Spleen (tissue), 7 donors: ENCODE data around the gene SH3RF1.

ENCODE experiments used
- POLR2A ChIP-seq, 3 donors: fragments of 450-650 bp; IDR thresholded peaks; one replicate each; pipeline ENCODE4 v1.5.1; 2017; ENCODE audit warnings: antibody characterized with exemption in 3 of 3, mild to moderate bottlenecking in 1 of 3
- POLR2AphosphoS5 ChIP-seq, 3 donors: sonication (generic); formaldehyde crosslinking; IDR thresholded peaks; one replicate each; pipeline ENCODE4 v1.5.1; 2017; ENCODE audit warnings: antibody characterized with exemption in 3 of 3
- TF ChIP-seq, protein P1 (sequence below), 11 experiments: fragments of 200-600 bp in 7 of 11; fragments of 450-650 bp in 4 of 11; sonication (generic) in 4 of 11; IDR thresholded peaks in 8 of 11; conservative IDR thresholded peaks in 3 of 11; 1 replicate in 7 of 11; 2 replicates in 4 of 11; pipeline versions ENCODE4 v1.4.0 to v1.8.0; 2016 to 2021; ENCODE audit warnings: antibody characterized with exemption in 11 of 11, inconsistent platforms in 4 of 11, mild to moderate bottlenecking in 1 of 11
- donor health status: DM: no; HTN: no; CAD: no; lungs with moderate emphysema.
- donor health status: DM: no; HTN: no; CAD: no.
- donor health status: DM: no; HTN: no; CAD: no.

DNA sequence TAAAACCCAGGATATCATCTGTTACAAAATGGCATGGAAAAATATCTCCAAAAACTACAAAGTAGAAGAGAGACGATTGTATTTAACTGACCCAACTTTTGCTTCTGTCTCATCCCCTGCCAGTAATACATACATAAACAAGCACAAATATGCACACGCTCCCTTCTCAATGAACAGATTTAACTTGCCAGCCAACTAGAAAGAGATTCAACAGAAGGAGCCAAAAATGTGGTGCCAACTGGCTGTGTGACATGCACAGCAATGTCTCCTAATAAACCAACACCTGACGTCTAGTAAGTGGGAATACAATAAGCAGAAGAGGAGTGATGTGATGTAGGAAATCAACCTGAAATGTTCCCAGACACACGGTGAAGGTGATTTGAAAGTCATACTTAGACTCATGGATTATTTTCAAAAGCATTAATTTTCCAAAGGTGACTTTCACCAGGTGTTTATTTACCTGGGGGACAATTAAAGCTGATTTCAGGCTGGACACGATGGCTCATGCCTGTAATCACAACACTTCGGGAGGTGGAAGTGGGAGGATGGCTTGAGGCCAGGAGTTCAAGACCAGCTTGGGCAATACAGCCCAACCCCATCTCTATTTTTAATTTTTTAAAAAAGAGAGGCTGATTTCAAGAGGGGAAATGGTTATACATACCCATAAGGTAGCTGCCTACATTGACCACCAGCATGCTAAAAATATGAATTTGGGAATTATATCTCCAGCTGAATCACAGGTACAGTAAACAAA, 33.7 kb downstream of the SH3RF1 start:
- TF ChIP-seq, protein P1, sequence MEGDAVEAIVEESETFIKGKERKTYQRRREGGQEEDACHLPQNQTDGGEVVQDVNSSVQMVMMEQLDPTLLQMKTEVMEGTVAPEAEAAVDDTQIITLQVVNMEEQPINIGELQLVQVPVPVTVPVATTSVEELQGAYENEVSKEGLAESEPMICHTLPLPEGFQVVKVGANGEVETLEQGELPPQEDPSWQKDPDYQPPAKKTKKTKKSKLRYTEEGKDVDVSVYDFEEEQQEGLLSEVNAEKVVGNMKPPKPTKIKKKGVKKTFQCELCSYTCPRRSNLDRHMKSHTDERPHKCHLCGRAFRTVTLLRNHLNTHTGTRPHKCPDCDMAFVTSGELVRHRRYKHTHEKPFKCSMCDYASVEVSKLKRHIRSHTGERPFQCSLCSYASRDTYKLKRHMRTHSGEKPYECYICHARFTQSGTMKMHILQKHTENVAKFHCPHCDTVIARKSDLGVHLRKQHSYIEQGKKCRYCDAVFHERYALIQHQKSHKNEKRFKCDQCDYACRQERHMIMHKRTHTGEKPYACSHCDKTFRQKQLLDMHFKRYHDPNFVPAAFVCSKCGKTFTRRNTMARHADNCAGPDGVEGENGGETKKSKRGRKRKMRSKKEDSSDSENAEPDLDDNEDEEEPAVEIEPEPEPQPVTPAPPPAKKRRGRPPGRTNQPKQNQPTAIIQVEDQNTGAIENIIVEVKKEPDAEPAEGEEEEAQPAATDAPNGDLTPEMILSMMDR (IDR thresholded peaks at IDR 0.05 in 8 of 11, conservative IDR thresholded peaks at IDR 0.05 in 3 of 11), result no peak
- TF ChIP-seq POLR2A (IDR thresholded peaks at IDR 0.05) (no peak), POLR2AphosphoS5 (IDR thresholded peaks at IDR 0.05) (no peak)
